ENCODE results near the gene ZNF587.
"Not testable (repeated sequence)": the region's sequence is repeated elsewhere in the genome, so short reads cannot be mapped to it uniquely, and the experiment has no call there.

The ZNF587 gene

GRCh38 chr19:57849666-57850473, at the start of gene ZNF587:
TSS of gene ZNF587 (plus strand) at chr19:57849859. CDS start at chr19:57850039, 180 bp downstream.
- peak; percentile 73 to 84 for DNase-seq

- no peak for DNase-seq
Measured at GRCh38 chr19:57800696-57801095, 49.0 kb upstream of the ZNF587 start.

- no peak for DNase-seq
Measured at GRCh38 chr19:57802269-57802668, 47.4 kb upstream of the ZNF587 start.

- DNase-seq, result no peak
Measured at GRCh38 chr19:57803265-57803593, 46.4 kb upstream of the ZNF587 start.

- no peak for DNase-seq
Measured at GRCh38 chr19:57803594-57804325, 45.9 kb upstream of the ZNF587 start.

- no peak for DNase-seq
Measured at GRCh38 chr19:57807541-57807940, 42.1 kb upstream of the ZNF587 start.

GRCh38 chr19:57810410-57811295, 39.0 kb upstream of the ZNF587 start:
- not testable (repeated sequence) for DNase-seq

GRCh38 chr19:57812226-57812625, 37.4 kb upstream of the ZNF587 start:
- no peak for DNase-seq

- not testable (repeated sequence) for DNase-seq
Measured at GRCh38 chr19:57812975-57813820, 36.5 kb upstream of the ZNF587 start.

GRCh38 chr19:57813919-57814504, 35.6 kb upstream of the ZNF587 start:
- DNase-seq, result no peak

GRCh38 chr19:57814505-57815246, 35.0 kb upstream of the ZNF587 start, which contains the start of gene ZNF552:
TSS of gene ZNF552 (minus strand) at chr19:57814913. CDS start at chr19:57814743, 170 bp downstream.
- DNase-seq, result peak; percentile 86 to 94

- DNase-seq, result no peak
Measured at GRCh38 chr19:57815247-57816075, 34.2 kb upstream of the ZNF587 start.

GRCh38 chr19:57816652-57817051, 33.0 kb upstream of the ZNF587 start:
- DNase-seq, result no peak

GRCh38 chr19:57817976-57818375, 31.7 kb upstream of the ZNF587 start:
- DNase-seq, result no peak

GRCh38 chr19:57818378-57818777, 31.3 kb upstream of the ZNF587 start:
- DNase-seq, result no peak

GRCh38 chr19:57819475-57820148, 30.0 kb upstream of the ZNF587 start:
- peak; percentile 75 to 95 for DNase-seq

GRCh38 chr19:57820599-57820998, 29.1 kb upstream of the ZNF587 start:
- no peak for DNase-seq

GRCh38 chr19:57821095-57821494, 28.6 kb upstream of the ZNF587 start:
- DNase-seq, result not testable (repeated sequence)

- DNase-seq, result not testable (repeated sequence)
Measured at GRCh38 chr19:57821501-57821900, 28.2 kb upstream of the ZNF587 start.
